HG03558 (cell line): Measurements from ENCODE around the gene FBXL14.

ENCODE experiments used
- ATAC-seq: cut with Tn5 transposase; IDR thresholded peaks from one replicate; pipeline ENCODE4 v1.9.1; 2021; ENCODE audit warnings: moderate number of reproducible peaks; ENCODE audit not compliant: unreplicated experiment; ENCODE audit errors: extremely low read depth

The FBXL14 gene

GRCh38 chr12:1595026-1595561, 713 bp upstream of the FBXL14 start:
- ATAC-seq: no peak

GRCh38 chr12:1594006-1594260, 448 bp downstream of the FBXL14 start:
- no peak for ATAC-seq

- no peak for ATAC-seq
Observed at GRCh38 chr12:1593174-1594005, 991 bp downstream of the FBXL14 start.

DNA sequence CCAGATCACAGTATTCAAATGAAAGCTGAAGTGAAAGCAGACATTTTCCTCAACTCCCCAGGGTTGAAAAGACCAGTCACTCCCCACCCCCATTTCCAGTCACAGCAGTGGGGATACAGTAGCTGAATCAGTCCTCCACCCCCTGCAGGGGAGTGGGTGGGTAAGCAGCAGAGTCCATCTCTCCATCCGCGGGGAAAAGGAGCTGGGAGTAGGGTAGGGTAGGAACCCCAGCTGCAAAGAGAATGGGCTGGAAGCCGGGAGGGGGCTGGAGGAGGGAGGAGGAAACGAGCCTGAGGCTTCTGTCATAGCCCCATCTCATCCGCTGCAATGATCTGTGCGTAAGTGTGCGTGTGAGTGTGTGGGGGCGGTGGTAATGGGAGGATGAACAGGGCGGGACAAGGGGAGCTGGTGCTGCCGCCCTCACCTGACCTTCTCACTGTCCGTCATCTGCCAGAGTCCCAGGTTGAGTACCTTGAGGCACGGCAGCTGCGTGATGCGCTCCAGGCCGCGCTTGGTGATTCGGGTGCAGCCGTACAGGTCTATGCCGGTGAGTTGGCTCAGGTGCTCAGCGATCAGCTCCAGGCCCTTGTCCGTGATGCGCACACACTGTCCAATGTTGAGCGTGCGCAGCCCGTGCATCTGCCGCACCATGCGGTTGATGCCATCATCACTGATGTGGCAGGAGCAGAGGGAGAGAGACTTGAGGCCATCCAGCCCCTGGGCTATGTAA, 1.8 kb downstream of the FBXL14 start:
- no peak for ATAC-seq

- no peak for ATAC-seq
Observed at GRCh38 chr12:1591543-1591942, 2.8 kb downstream of the FBXL14 start.

GRCh38 chr12:1591034-1591433, 3.3 kb downstream of the FBXL14 start:
- ATAC-seq: no peak

GRCh38 chr12:1590221-1590979, 4.0 kb downstream of the FBXL14 start:
- ATAC-seq: no peak

DNA sequence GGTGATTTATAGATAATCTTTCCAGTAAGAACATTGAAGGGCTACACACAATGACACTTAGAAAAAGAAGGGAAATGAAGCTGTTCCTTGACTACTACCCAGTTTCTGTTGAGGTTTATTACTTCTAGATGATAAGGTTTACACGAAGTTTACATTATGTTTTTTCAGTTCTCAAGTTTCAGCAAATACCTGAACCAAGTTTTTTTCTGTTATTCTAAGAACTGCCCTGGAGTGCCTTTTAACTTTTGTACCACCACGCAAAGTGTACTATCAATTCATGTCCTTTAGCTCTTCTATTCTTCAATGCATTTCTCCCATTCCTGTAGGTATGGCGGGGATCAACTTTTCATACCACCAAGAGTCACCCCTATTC, 5.8 kb downstream of the FBXL14 start:
- ATAC-seq: no peak

- ATAC-seq: no peak
Observed at GRCh38 chr12:1587927-1588574, 6.3 kb downstream of the FBXL14 start.

DNA sequence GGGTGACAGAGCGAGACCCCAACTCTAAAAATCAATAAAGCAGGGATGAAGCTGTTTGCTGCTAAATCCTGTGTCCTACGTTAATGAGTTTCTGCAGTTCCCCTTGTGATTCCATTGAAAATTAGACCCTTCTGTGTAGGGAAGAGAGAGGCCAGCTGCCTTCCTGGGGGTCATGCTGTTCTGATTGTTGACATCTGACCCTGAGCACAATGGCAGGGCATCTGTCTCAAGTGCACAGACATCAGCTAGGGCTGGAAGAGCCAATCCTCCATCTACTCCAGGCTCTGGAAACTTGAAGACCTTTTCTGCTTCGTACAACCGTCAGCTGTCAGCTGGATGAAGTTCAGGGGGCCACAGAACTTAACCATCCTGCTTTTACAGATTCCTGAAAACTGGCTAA, 10.1 kb downstream of the FBXL14 start:
- no peak for ATAC-seq

- ATAC-seq: no peak
Observed at GRCh38 chr12:1583421-1584078, 10.8 kb downstream of the FBXL14 start.

DNA sequence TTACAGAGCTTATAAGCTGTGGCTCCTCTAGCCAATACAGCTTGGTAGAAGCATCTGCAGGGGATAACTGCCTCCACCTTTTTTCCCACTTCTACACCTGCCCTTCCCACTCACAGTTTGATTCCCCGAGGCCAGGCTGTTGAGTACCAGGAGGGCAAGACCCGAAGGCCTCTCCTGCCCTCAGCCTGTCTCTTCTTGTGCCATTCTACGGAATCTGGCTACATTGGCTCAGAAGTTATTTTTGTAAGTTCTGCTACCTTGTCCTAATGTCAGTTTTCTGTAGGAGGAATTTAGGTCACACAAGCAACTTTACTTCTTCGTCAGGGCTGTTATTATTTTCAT, 11.7 kb downstream of the FBXL14 start:
- no peak for ATAC-seq

- ATAC-seq: no peak
Observed at GRCh38 chr12:1581973-1582708, 12.2 kb downstream of the FBXL14 start.

DNA sequence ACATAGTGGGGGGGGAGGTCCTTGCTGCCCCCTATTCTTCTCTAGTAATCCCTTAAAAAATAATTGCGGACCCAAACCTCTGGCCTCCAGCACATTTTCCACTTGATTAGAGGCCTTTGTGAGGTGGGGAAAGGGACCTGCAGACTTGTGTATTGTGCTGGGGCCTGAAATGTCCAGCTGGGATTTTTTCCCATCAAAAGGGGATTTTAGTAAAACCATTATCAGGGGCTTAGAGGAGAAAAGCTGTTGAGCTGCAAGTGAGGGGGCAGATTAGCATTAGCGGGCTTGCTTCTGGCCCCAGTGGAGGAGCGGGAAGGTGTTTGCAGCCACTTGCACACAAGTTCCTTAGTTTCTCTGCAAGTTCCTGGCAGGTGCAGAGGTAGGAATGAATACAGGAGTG, 13.9 kb downstream of the FBXL14 start:
- ATAC-seq: no peak

GRCh38 chr12:1579651-1580435, 14.5 kb downstream of the FBXL14 start:
- no peak for ATAC-seq

GRCh38 chr12:1576410-1577241, 17.8 kb downstream of the FBXL14 start:
- no peak for ATAC-seq

DNA sequence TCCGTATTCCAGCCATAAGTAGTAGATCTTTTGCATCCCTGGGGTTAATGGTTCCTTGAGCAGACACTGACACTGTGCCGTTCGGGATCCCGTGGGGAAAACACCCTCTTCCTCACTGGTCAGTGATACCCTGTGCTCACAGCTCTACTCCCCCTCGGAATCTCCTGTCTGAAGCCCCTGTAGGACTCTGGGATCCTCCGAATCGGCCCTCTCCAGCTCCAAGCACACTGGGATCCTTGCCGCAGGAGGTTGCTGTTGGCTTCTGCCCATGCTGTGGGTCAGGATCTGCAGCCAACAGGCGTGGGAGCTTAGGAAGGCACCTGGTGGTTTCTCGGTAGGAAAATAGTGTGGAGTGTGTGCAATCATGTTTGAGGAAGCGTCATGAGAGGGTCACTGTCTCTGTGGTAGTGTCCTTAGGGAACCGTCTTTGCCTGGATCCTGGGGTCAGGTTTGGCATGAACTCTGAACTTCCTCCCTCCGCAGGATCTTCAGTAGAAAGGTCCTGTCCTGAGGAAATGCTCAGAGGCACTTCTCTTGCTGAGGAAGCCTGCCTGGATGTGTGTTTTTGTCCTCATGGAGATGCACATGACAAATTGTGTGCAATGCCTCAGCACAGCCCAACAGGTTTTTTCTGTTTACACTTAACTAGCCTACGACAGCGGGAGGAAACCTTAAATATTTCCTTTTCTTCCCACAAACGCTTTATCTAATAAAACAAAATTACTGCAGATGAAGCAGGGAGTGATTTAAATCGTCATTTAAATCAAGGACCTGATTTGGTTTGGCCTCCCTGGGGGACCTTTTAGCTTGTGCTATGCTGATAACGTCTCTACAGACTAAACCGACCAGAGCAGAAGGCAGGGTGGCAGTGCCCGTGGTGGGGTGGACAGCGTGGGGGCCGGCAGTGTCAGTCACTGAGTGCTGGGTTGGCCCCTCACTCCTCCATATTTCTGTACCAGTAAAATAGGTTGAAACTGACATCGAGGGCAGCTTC, 18.7 kb downstream of the FBXL14 start:
- no peak for ATAC-seq
